ENCODE data around the gene PHF21A. TPM values are rescaled to one million over a fixed set of nuclear protein-coding genes. Genes with fewer than 3 reads are reported as not detected.

PHF21A gene
- total RNA-seq, 1 experiment from 2014 or later, result 29.4 TPM

GRCh38 chr11:46060013-46060412 lies 61.2 kb downstream of the PHF21A start:
- H3K27ac Mint-ChIP-seq, result no peak overlapping the region
- no peak overlapping the region for H3K4me3 Mint-ChIP-seq
- DNase-seq (ENCODE audit: low spot score), result no peak
- ATAC-seq, result no peak
- TF ChIP-seq CDX4 (CRISPR knock-in tag; IDR thresholded peaks at IDR 0.05; ENCODE audit: borderline replicate concordance) (no peak), ZNF121 (CRISPR knock-in tag; IDR thresholded peaks at IDR 0.05) (peak; percentile 78)
- H3K9me3 Mint-ChIP-seq, result no peaks in the 10 kb centered on the region
- ChIA-PET CTCF (no interaction called here), POLR2A (no interaction called here)
- H3K27me3 Mint-ChIP-seq (ENCODE audit: low read depth), result no peaks in the 10 kb centered on the region
- H3K36me3 Mint-ChIP-seq, result no peaks in the 10 kb centered on the region; the same call in 1 of the 2 replicates
- peaks cover 38% of the 10 kb centered on the region for H3K4me1 Mint-ChIP-seq

- ChIA-PET CTCF (no interaction called here), POLR2A (no interaction called here)
- ATAC-seq (no peak), DNase-seq (ENCODE audit: low spot score) (no peak)
- no peak overlapping the region for H3K4me3 Mint-ChIP-seq
- no peak for TF ChIP-seq GABPB1 (CRISPR knock-in tag; IDR thresholded peaks at IDR 0.05)
- no peak for TF ChIP-seq JUN (CRISPR knock-in tag; IDR thresholded peaks at IDR 0.05)
- TF ChIP-seq SP1 (CRISPR knock-in tag; conservative IDR thresholded peaks at IDR 0.05), result no peak
- TF ChIP-seq MXD4 (CRISPR knock-in tag; IDR thresholded peaks at IDR 0.05; ENCODE audit: borderline replicate concordance), result no peak
- no peak for TF ChIP-seq AFF4 (CRISPR knock-in tag; IDR thresholded peaks at IDR 0.05; ENCODE audit: borderline replicate concordance)
- no peak for TF ChIP-seq ETV6 (CRISPR knock-in tag; IDR thresholded peaks at IDR 0.05)
- no peak for TF ChIP-seq RORB (CRISPR knock-in tag; IDR thresholded peaks at IDR 0.05)
- no peak for TF ChIP-seq FOXK1 (CRISPR knock-in tag; IDR thresholded peaks at IDR 0.05)
- TF ChIP-seq ZNF317 (CRISPR knock-in tag; IDR thresholded peaks at IDR 0.05; ENCODE audit: borderline replicate concordance, low read depth), result no peak
- TF ChIP-seq NFATC4 (CRISPR knock-in tag; IDR thresholded peaks at IDR 0.05), result no peak
- TF ChIP-seq ZNF396 (CRISPR knock-in tag; IDR thresholded peaks at IDR 0.05; ENCODE audit: borderline replicate concordance), result no peak
- no peak for TF ChIP-seq USF2 (CRISPR knock-in tag; IDR thresholded peaks at IDR 0.05)
- no peaks in the 10 kb centered on the region; the same call in 1 of the 2 replicates for H3K36me3 Mint-ChIP-seq
- peaks cover 44% of the 10 kb centered on the region for H3K4me1 Mint-ChIP-seq
- H3K27me3 Mint-ChIP-seq (ENCODE audit: low read depth), result no peaks in the 10 kb centered on the region
- no peaks in the 10 kb centered on the region for H3K9me3 Mint-ChIP-seq
- peak overlapping the region; percentile 36 for H3K27ac Mint-ChIP-seq
These were observed 63.8 kb downstream of the PHF21A start for GRCh38 chr11:46057489-46057888.

- ATAC-seq, result peak; percentile 97
- Mint-ChIP-seq H3K9me3 (no peaks in the 10 kb centered on the region), H3K36me3 (no peaks in the 10 kb centered on the region), H3K27me3 (ENCODE audit: low read depth) (no peaks in the 10 kb centered on the region), H3K4me3 (peak overlapping the region; percentile 19), H3K4me1 (peaks cover 63% of the 10 kb centered on the region), H3K27ac (peak overlapping the region; percentile 86)
- CTCF ChIA-PET, result interaction anchor here (1.2 kb wide), 2 partner anchors 90 to 259 kb away, joined by 3 to 7 read pairs; no protein-coding TSS in a partner anchor
- POLR2A ChIA-PET, result interaction anchor here (0.6 kb wide), 1 partner anchor 64 kb away, joined by 3 read pairs; no protein-coding TSS in a partner anchor
- DNase-seq (ENCODE audit: low spot score), result no peak
- no peak for TF ChIP-seq ZNF281 (CRISPR knock-in tag; IDR thresholded peaks at IDR 0.05)
- TF ChIP-seq ZNF671 (CRISPR knock-in tag; IDR thresholded peaks at IDR 0.05), result no peak
- TF ChIP-seq CDX4 (CRISPR knock-in tag; IDR thresholded peaks at IDR 0.05; ENCODE audit: borderline replicate concordance), result no peak
- TF ChIP-seq ZNF416 (CRISPR knock-in tag; IDR thresholded peaks at IDR 0.05), result no peak
- TF ChIP-seq MLX (CRISPR knock-in tag; IDR thresholded peaks at IDR 0.05), result no peak
- TF ChIP-seq CBFB (CRISPR knock-in tag; IDR thresholded peaks at IDR 0.05; ENCODE audit: low read depth), result no peak
- TF ChIP-seq NFE2L1 (CRISPR knock-in tag; IDR thresholded peaks at IDR 0.05), result no peak
- TF ChIP-seq TP53 (CRISPR knock-in tag; IDR thresholded peaks at IDR 0.05), result no peak
- no peak for TF ChIP-seq GRHL2 (CRISPR knock-in tag; IDR thresholded peaks at IDR 0.05; ENCODE audit: insufficient replicate concordance, severe bottlenecking)
These were observed 65.9 kb downstream of the PHF21A start for GRCh38 chr11:46055371-46055770.

Data from WTC11 (cell line).